ENCODE measurements around the gene MIPOL1.
"Not testable (repeated sequence)": the region's sequence is repeated elsewhere in the genome, so short reads cannot be mapped to it uniquely, and the experiment has no call there.

The MIPOL1 gene

DNA sequence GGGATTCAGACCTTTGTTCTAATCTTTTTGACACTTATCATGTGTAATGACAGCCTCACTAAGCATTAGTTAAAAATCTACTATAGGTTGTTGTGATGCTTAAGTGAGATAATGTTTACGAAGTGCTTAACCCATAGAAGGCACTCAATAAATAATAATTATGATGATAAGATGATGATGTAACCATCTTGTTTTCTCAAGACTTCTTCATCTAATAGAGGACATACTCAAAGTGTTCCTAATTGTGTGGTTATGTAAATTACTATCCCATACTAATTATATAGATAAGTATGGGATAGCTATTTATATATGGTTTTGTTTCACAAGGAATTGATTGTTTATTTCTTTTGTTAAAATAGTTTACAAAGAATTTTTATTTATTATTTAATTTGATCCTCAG, 76.9 kb downstream of the MIPOL1 start:
- Histone ChIP-seq H3K36me3 (ENCODE audit: control insufficient read depth in 5 of 5, insufficient read depth in 5 of 5, low read length in 5 of 5) (peaks cover 0 to 9% (median 0%) of the 10 kb centered on the region in 5 donors), H3K27ac (ENCODE audit: low read depth, low read length) (no peak overlapping the region), H3K9ac (ENCODE audit: low read length in 5 of 5) (no peak overlapping the region), H3K4me3 (ENCODE audit: low read depth in 1 of 5, low read length in 5 of 5) (no peak overlapping the region), H3K9me3 (ENCODE audit: control insufficient read depth in 5 of 5, low read length in 5 of 5) (no peaks in the 10 kb centered on the region), H3K27me3 (ENCODE audit: control insufficient read depth in 5 of 5, insufficient read depth in 4 of 5, low read length in 5 of 5) (no peaks in the 10 kb centered on the region), H3K4me1 (ENCODE audit: control insufficient read depth in 5 of 5, insufficient read depth in 5 of 5, low read length in 5 of 5) (no peaks in the 10 kb centered on the region)

GRCh38 chr14:37275963-37276362, 78.2 kb downstream of the MIPOL1 start:
- Histone ChIP-seq H3K36me3 (ENCODE audit: control insufficient read depth in 5 of 5, insufficient read depth in 5 of 5, low read length in 5 of 5) (peaks cover 0 to 2% (median 0%) of the 10 kb centered on the region in 5 donors), H3K27me3 (ENCODE audit: control insufficient read depth in 5 of 5, insufficient read depth in 4 of 5, low read length in 5 of 5) (no peaks in the 10 kb centered on the region)

DNA sequence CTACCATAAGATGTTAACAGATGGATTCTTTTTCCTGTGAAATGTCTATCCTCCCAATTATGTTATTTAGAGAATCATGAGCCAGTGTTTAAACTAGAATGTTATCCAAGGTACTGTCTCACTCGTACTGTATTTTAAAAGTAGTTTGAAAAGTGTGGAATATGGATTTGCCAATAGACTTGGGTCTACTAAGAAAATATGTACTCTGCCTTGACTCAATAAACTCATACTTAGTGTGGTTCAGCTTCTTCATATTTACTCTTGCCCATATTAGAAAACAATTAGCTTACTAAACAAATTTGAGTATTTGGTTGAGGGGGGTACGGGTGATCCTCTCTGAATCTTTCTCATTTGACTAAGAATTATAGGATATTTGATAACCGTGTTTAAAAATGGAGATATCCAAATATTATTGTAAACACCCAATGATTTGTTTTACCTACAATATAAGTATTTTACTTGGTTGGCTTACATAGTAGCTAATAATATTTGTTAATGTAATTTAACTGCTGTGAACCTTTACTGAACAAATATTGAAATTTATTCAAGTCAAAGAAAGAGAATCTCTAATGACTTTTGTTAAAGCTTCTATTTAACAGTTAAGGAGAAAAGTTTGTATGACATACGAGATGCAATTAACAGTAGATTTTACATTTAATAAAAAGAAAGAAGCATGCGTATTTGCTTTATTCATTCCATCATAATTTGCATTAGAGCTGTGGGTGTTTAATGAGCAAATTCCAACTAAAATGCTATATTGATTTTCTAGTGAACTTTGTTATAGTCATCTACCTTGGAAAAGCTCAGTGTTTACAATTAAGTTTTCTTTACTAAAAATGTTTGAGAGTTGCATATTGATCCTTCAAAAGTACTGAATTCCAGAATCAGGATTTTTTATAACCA, 81.2 kb downstream of the MIPOL1 start:
- H3K9ac ChIP-seq (ENCODE audit: low read length in 5 of 5) = no peak overlapping the region

More at GRCh38 chr14:37275963-37276362, 78.2 kb downstream of the MIPOL1 start:
- H3K4me1 ChIP-seq (ENCODE audit: control insufficient read depth in 5 of 5, insufficient read depth in 5 of 5, low read length in 5 of 5) = no peaks in the 10 kb centered on the region
- H3K9ac ChIP-seq (ENCODE audit: low read length in 5 of 5) = no peak overlapping the region
- H3K4me3 ChIP-seq (ENCODE audit: low read depth in 1 of 5, low read length in 5 of 5) = no peak overlapping the region
- H3K27ac ChIP-seq (ENCODE audit: low read depth, low read length) = no peak overlapping the region
- H3K9me3 ChIP-seq (ENCODE audit: control insufficient read depth in 5 of 5, low read length in 5 of 5) = no peaks in the 10 kb centered on the region

DNA sequence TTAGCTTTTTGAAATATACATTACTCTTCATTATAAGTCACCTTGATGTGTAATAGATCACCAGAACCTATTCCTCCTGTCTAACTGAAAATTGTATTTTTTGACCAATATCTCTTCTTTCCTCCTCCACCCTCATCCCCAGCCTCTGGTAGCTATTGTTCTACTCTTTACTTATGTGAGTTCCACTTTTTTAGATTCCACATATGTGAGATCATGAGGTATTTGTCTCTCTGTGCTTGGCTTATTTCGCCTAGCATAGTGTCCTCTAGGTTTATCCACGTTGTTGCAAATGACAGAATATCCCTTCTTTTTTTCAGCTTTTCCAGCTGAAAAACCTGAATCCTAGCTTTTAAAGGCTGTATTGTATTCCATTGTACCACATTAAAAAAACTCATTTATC, 82.1 kb downstream of the MIPOL1 start:
- Histone ChIP-seq H3K27ac (ENCODE audit: low read depth, low read length) (no peak overlapping the region), H3K4me1 (ENCODE audit: control insufficient read depth in 5 of 5, insufficient read depth in 5 of 5, low read length in 5 of 5) (no peaks in the 10 kb centered on the region), H3K4me3 (ENCODE audit: low read depth in 1 of 5, low read length in 5 of 5) (no peak overlapping the region), H3K9ac (ENCODE audit: low read length in 5 of 5) (no peak overlapping the region), H3K27me3 (ENCODE audit: control insufficient read depth in 5 of 5, insufficient read depth in 4 of 5, low read length in 5 of 5) (no peaks in the 10 kb centered on the region), H3K9me3 (ENCODE audit: control insufficient read depth in 5 of 5, low read length in 5 of 5) (no peaks in the 10 kb centered on the region), H3K36me3 (ENCODE audit: control insufficient read depth in 5 of 5, insufficient read depth in 5 of 5, low read length in 5 of 5) (no peaks in the 10 kb centered on the region)

More for the DNA sequence above, 81.2 kb downstream of the MIPOL1 start:
- H3K4me1 ChIP-seq (ENCODE audit: control insufficient read depth in 5 of 5, insufficient read depth in 5 of 5, low read length in 5 of 5) = no peaks in the 10 kb centered on the region
- no peak overlapping the region for H3K27ac ChIP-seq (ENCODE audit: low read depth, low read length)
- H3K36me3 ChIP-seq (ENCODE audit: control insufficient read depth in 5 of 5, insufficient read depth in 5 of 5, low read length in 5 of 5) = no peaks in the 10 kb centered on the region
- no peaks in the 10 kb centered on the region for H3K9me3 ChIP-seq (ENCODE audit: control insufficient read depth in 5 of 5, low read length in 5 of 5)
- no peak overlapping the region for H3K4me3 ChIP-seq (ENCODE audit: low read depth in 1 of 5, low read length in 5 of 5)
- no peaks in the 10 kb centered on the region for H3K27me3 ChIP-seq (ENCODE audit: control insufficient read depth in 5 of 5, insufficient read depth in 4 of 5, low read length in 5 of 5)

GRCh38 chr14:37284760-37285159, 87.0 kb downstream of the MIPOL1 start:
- H3K9ac ChIP-seq (ENCODE audit: low read length in 5 of 5) = no peak overlapping the region
- no peaks in the 10 kb centered on the region for H3K27me3 ChIP-seq (ENCODE audit: control insufficient read depth in 5 of 5, insufficient read depth in 4 of 5, low read length in 5 of 5)
- H3K9me3 ChIP-seq (ENCODE audit: control insufficient read depth in 5 of 5, low read length in 5 of 5) = no peaks in the 10 kb centered on the region
- peaks cover 0 to 11% (median 10%) of the 10 kb centered on the region in 5 donors for H3K36me3 ChIP-seq (ENCODE audit: control insufficient read depth in 5 of 5, insufficient read depth in 5 of 5, low read length in 5 of 5)
- no peaks in the 10 kb centered on the region for H3K4me1 ChIP-seq (ENCODE audit: control insufficient read depth in 5 of 5, insufficient read depth in 5 of 5, low read length in 5 of 5)
- no peak overlapping the region for H3K4me3 ChIP-seq (ENCODE audit: low read depth in 1 of 5, low read length in 5 of 5)
- H3K27ac ChIP-seq (ENCODE audit: low read depth, low read length) = no peak overlapping the region

- Histone ChIP-seq H3K36me3 (ENCODE audit: control insufficient read depth in 5 of 5, insufficient read depth in 5 of 5, low read length in 5 of 5) (peaks cover 0 to 13% (median 10%) of the 10 kb centered on the region in 5 donors), H3K4me1 (ENCODE audit: control insufficient read depth in 5 of 5, insufficient read depth in 5 of 5, low read length in 5 of 5) (no peaks in the 10 kb centered on the region), H3K9me3 (ENCODE audit: control insufficient read depth in 5 of 5, low read length in 5 of 5) (no peaks in the 10 kb centered on the region), H3K27ac (ENCODE audit: low read depth, low read length) (no peak overlapping the region), H3K27me3 (ENCODE audit: control insufficient read depth in 5 of 5, insufficient read depth in 4 of 5, low read length in 5 of 5) (no peaks in the 10 kb centered on the region), H3K9ac (ENCODE audit: low read length in 5 of 5) (no peak overlapping the region), H3K4me3 (ENCODE audit: low read depth in 1 of 5, low read length in 5 of 5) (no peak overlapping the region)
Observed at GRCh38 chr14:37285220-37285619, 87.5 kb downstream of the MIPOL1 start.

- Histone ChIP-seq H3K9me3 (ENCODE audit: control insufficient read depth in 5 of 5, low read length in 5 of 5) (no peaks in the 10 kb centered on the region), H3K27me3 (ENCODE audit: control insufficient read depth in 5 of 5, insufficient read depth in 4 of 5, low read length in 5 of 5) (no peaks in the 10 kb centered on the region), H3K36me3 (ENCODE audit: control insufficient read depth in 5 of 5, insufficient read depth in 5 of 5, low read length in 5 of 5) (peaks cover 0 to 14% (median 10%) of the 10 kb centered on the region in 5 donors), H3K4me3 (ENCODE audit: low read depth in 1 of 5, low read length in 5 of 5) (no peak overlapping the region), H3K4me1 (ENCODE audit: control insufficient read depth in 5 of 5, insufficient read depth in 5 of 5, low read length in 5 of 5) (no peaks in the 10 kb centered on the region), H3K27ac (ENCODE audit: low read depth, low read length) (no peak overlapping the region), H3K9ac (ENCODE audit: low read length in 5 of 5) (no peak overlapping the region)
Observed at GRCh38 chr14:37289688-37290087, 92.0 kb downstream of the MIPOL1 start.

- H3K27me3 ChIP-seq (ENCODE audit: control insufficient read depth in 5 of 5, insufficient read depth in 4 of 5, low read length in 5 of 5); H3K4me1 ChIP-seq (ENCODE audit: control insufficient read depth in 5 of 5, insufficient read depth in 5 of 5, low read length in 5 of 5); H3K9ac ChIP-seq (ENCODE audit: low read length in 5 of 5); H3K4me3 ChIP-seq (ENCODE audit: low read depth in 1 of 5, low read length in 5 of 5); H3K36me3 ChIP-seq (ENCODE audit: control insufficient read depth in 5 of 5, insufficient read depth in 5 of 5, low read length in 5 of 5); H3K9me3 ChIP-seq (ENCODE audit: control insufficient read depth in 5 of 5, low read length in 5 of 5); H3K27ac ChIP-seq (ENCODE audit: low read depth, low read length): not testable (repeated sequence)
Observed at GRCh38 chr14:37295262-37295661, 97.5 kb downstream of the MIPOL1 start.

DNA sequence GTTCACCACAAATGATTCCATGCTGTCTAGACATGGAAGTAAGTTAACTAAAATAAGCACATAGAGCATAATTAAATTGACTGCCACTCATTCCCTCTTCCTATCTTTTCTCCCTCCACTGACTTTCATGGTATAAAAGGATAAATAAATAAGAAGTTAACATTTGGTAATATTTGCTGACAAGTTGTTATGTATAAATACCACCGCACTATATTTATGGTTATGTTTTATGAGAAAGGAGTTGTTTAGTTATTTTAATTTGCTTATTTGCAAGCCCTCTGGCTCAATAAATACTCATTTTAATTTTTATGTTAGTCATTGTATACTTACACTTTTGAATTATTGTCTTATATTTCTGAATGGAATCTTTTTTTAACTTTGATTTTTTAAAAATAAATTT, 113.5 kb downstream of the MIPOL1 start:
- Histone ChIP-seq H3K4me1 (ENCODE audit: control insufficient read depth in 5 of 5, insufficient read depth in 5 of 5, low read length in 5 of 5) (no peaks in the 10 kb centered on the region), H3K27ac (ENCODE audit: low read depth, low read length) (no peak overlapping the region), H3K9me3 (ENCODE audit: control insufficient read depth in 5 of 5, low read length in 5 of 5) (no peaks in the 10 kb centered on the region), H3K9ac (ENCODE audit: low read length in 5 of 5) (no peak overlapping the region), H3K4me3 (ENCODE audit: low read depth in 1 of 5, low read length in 5 of 5) (no peak overlapping the region), H3K27me3 (ENCODE audit: control insufficient read depth in 5 of 5, insufficient read depth in 4 of 5, low read length in 5 of 5) (no peaks in the 10 kb centered on the region), H3K36me3 (ENCODE audit: control insufficient read depth in 5 of 5, insufficient read depth in 5 of 5, low read length in 5 of 5) (peaks cover 0 to 7% (median 0%) of the 10 kb centered on the region in 5 donors)

DNA sequence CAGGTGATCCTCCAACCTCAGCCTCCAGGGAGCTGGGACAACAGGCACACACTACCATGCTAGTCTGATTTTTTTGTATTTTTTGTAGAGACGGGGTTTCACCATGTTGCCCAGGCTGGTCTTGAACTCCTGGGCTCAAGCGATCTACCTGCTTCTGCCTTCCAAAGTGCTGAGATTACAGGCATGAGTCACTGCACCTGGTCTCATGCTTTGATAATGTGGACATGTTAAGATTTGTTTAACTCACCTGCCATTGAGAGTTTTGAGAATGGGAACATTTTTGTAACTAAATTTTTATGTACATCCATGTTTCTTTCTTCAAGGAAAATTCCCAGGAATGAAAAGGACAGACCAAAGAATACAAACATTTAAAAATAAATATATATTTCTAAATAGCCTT, 121.2 kb downstream of the MIPOL1 start:
- H3K9me3 ChIP-seq (ENCODE audit: control insufficient read depth in 5 of 5, low read length in 5 of 5) = no peaks in the 10 kb centered on the region
- H3K36me3 ChIP-seq (ENCODE audit: control insufficient read depth in 5 of 5, insufficient read depth in 5 of 5, low read length in 5 of 5) = peaks cover 0 to 2% (median 0%) of the 10 kb centered on the region in 5 donors
- no peaks in the 10 kb centered on the region for H3K27me3 ChIP-seq (ENCODE audit: control insufficient read depth in 5 of 5, insufficient read depth in 4 of 5, low read length in 5 of 5)
- no peak overlapping the region for H3K9ac ChIP-seq (ENCODE audit: low read length in 5 of 5)
- H3K4me1 ChIP-seq (ENCODE audit: control insufficient read depth in 5 of 5, insufficient read depth in 5 of 5, low read length in 5 of 5) = no peaks in the 10 kb centered on the region
- H3K4me3 ChIP-seq (ENCODE audit: low read depth in 1 of 5, low read length in 5 of 5) = no peak overlapping the region
- H3K27ac ChIP-seq (ENCODE audit: low read depth, low read length) = no peak overlapping the region

Data from subcutaneous abdominal adipose tissue (tissue), 5 donors.